Superior temporal gyrus (tissue), 1 donor: ENCODE results near the gene RIMBP3C.
"Not testable (repeated sequence)": the region's sequence is repeated elsewhere in the genome, so short reads cannot be mapped to it uniquely, and the experiment has no call there.

Experiments
- DNase-seq: peaks from one replicate; pipeline ENCODE4 v3.0.0-alpha.2; 2016; ENCODE audit errors: extremely low spot score

RIMBP3C gene

DNA sequence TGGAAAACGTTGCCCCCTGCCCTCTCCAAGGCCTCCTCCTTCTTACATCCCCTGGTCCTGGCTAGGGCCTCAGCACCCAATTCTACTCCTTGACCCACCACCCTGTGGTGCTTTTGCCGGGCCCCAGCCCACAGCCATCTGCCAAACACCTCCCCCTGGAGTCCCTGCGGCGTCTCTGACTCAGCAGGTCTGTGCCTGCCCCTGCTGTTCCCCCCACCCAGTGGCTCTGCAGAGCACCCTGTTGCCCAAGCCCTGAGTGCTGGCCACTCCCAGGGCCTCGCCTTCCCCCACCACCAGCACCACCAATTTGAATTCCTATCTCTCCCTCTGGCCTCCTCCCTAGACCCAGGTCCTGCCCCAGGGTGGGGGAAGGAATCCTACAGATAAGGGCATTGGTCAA is 19.7 kb downstream of the RIMBP3C start:
- DNase-seq, result not testable (repeated sequence)

DNA sequence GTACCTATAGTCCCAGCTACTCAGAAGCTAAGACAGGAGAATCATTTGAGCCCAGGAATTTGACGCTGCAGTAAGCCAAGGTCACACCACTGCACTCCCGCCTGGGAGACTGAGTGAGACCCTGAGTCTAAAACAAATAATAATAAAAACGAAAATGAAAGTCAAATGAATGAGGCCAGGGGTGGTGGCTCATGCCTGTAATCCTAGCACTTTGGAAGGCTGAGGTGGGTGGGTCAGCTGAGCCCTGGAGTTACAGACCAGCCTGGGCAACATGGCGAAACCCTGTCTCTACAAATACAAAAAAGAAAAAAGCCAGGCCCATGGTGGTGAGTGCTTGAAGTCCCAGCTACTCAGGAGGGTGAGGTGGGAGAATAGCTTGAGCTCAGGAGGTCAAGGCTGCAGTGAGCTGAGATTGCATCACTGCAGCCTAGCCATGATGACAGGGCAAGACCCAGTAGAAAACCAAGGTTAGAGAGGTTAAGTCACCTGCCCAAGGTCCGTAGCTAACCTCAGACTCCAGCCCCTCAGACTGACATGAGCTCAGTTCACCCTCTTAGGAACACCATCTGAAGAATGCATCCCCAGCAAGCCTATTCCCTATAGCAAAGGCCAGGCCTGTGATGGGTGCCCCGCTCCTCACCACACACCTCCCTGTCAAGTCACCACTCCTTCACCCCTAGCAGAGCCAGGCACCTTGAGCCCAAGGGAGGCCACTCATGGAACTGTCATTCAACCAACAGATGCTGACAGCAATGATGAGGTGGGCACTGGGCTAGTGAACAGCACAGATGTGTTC is 24.4 kb downstream of the RIMBP3C start:
- DNase-seq, result not testable (repeated sequence)

DNA sequence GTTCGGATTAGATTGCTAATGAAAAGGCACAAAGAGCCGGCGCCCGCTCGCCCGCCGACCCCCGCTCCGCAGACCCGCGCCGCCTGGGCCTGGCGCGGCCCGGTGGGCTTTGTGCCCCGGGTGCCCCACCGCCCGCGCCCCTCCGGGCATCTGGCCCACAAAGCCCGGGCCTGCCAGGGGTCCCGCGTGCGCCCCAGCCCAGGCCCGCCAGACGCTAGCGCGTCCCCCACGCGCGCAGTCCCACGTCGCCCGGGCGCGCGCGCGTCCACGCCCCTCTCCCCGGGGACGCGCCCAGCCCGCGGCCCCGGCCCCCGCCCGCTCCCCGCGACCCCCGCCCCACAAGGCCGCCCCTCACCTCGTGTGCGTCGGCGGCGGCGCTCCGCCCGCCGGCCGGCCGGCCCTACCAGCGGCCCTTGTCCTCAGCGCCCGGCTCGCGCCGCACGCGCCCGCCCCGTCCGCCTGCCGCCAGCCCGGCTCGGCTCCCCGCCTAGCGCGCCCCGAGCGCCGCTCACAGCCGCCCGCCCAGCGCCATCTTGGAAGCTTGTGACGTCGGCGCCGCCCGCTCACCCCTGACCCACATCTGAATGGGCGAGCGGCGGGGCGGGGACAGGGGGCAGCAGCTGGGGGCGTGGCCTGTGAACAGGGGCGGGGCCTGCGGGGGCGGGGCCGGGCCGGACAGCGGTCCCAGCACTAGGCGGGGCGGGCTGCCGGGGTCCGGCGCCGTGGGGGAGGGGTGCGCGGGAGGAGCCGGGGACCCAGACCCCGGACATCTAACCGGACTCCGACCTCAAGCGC is 34.1 kb downstream of the RIMBP3C start:
- DNase-seq, result not testable (repeated sequence)

DNA sequence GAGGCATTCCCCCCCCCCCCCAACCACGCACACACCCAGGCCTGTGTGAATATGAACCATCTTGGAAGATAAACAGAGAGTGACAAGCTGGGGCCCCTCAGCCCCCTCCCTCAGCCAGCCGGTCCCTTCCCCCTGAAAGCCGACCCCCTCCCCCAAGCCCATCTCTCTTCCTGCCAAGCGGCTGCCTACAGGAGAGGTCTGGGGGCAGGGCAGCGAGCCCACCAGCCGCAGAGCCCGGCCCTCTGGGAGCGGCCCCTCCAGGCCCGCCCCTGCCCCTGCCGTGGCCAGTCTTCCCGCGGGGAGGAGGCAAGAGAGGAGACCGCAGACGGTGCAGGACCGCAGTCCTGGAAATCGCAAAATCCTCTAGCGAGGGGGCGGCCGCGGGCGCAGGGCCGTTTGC is 34.7 kb downstream of the RIMBP3C start:
- DNase-seq, result not testable (repeated sequence)

DNA sequence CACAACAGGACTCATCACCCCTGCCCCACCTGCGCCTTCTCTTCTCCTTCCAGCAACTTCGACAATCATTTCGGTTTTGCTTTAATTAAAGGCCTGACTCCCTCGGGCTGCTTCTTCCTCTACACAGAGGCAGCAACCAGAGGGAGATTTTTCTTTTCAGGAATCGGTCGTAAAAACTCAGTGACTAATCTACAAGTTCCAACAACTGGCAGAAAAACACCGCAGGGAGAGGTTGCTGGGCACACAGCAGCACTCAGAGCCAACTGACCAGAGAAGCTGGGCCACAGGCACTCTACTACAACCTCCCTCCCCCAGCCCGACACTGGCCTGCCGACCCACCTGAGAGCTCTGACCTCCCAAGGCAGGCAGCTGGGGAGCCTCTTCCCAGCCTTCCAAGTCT is 36.0 kb downstream of the RIMBP3C start:
- DNase-seq, result not testable (repeated sequence)

DNA sequence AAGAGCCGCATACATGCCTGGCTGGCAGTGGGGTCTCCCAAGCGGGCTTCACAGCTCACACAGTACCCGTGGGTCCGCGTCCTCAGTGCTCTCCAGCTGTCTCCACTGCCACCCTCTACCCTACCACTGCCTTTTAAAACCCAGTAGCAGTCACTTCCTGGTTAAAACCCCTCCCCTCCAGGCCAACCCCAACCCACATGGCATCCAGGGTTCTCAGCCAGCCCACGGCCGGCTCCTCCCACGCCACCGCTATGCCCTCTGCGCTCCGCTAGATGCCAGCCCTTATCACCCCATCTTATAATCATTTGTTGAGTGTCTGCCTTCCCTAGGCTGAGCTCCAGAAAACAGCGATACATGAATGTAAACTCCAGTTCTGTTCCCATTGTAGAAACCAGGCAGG is 37.1 kb downstream of the RIMBP3C start:
- not testable (repeated sequence) for DNase-seq

DNA sequence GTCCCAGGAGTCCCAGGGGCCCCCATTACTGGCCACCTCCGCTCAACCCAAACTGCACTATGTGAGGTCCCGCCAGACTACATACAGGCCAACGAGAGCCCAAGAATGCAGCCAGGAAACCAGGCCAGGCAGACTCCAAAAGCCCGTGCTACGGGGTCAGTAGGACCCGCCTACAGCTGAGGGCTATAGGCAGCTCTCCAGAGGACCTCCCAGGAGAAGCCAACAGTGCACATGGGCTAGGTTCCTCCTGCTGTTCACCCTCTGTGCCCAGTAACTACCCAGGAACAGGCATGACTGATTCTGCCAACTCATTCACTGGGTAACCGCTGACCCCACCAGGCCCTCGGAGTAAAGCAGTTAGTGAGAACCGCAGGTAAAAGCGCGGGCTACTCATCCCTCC is 39.2 kb downstream of the RIMBP3C start:
- DNase-seq, result not testable (repeated sequence)

DNA sequence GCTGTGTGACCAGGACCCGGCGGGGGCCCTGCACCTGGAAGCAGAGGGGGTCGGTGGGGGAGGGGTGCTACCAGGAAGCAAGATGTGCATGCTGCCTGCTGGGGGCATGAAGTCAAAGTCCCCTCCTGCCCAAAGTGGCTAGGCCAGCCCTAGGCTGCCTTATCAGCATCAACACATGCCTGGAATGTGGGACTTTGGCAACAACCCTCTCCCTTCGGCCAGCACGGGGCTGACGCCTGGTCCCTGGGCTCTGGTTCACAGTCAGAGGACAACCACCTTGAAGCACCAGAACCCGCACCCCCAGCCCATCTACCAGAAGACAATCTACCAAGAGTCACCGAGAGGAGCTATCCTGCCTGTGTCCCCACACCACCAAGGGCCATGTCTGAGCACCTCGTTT is 40.9 kb downstream of the RIMBP3C start:
- DNase-seq, result not testable (repeated sequence)

DNA sequence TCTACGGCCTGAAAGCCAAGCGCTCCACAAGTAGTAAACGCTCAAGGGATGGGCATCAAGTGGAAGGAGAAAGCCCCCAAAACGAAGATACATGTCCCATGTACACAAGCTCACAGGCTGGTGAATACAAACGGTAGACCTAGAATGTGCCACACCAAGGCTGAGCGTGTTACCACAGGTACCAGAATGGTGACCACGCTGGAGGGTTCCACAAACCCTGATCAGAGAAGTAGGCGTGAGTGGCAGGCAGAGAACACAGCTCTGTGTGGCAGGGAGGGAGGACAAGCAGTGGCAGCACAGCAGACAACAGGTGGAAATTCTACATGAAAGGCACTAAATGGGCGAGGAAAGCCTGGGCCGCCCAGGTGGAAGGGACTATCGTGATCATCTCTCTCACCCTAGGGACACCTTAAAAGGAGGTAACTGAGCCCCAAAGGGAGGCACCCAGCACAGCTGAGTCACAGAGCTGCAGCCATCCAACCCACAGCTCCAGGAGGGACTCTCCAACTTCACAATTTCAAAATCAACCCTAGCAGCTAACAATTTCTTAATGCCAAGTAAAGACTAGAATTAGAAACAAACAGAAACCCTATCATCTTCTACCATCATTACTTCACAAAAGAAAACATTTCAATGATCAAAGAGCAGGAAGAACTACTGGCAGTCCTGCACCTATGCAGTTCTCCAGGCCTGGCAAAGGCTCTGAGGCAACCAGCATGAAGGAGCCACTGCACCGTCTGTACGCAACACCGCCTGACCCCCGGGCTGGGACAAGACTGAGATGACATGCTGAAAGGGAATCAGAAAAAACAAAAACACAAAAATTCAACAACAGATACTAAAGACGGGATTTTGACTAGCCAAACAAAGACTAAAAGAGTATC is 51.4 kb downstream of the RIMBP3C start:
- not testable (repeated sequence) for DNase-seq

DNA sequence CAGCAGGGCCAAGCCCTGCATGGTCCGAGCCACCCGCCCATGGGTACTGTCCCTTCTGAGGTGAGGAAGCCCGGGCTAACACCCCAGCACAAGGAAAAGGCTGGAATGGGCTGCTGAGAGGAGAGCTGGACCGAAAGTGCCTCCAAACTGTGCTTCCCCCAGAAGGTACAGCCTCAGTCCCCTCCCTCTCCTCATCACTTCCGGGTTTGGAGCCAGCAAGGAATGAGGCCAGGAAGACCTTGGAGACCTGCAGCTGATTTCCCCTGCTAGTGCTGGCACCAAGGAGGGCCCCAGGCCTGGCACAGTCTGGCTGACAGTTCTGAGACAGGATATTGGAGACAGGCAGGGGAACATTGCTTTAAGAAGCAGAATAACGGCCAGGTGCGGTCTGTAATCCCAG is 52.8 kb downstream of the RIMBP3C start:
- not testable (repeated sequence) for DNase-seq

DNA sequence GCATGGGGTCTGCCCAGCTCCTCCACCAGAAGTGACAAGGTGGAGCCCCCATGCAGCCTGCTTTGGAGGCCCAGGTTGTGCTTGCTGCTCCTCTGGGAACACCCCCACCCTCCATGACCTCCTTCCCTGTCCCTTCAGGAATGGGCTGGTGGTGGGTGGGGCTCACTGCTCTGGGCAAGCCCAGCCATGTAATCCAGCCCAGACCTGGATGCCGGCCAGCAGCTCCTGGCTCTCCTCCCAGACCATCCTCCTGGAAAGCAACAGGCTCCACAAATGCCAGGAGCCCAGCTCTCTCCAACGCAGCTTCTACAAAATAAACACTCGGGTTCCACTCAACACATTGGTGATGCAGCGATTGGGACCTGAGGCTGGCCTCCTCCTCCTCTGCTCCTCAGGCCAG is 53.3 kb downstream of the RIMBP3C start:
- DNase-seq, result not testable (repeated sequence)
